ENCODE data around the gene C2orf81.

DNA sequence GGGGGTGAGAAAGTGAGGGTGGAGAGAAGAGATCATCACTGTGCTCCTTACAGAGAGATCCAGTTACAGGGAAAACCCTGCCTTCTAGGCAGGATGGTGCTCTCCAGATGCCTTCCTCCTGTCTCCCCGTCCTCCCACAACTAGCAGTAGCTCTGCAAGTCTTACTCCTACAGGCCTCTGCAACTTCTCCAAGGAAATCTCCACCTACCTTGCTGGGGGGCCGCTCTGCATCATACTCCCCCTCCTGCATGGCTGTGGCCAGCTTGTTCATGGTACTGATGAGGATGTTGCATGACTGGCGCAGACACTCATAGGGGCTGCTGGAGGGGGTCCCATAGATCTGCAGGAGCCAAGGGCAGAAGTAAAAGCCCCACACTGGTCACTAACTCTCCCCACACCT is 55.4 kb downstream of the C2orf81 start:
- TF ChIP-seq POLR2AphosphoS5 (IDR thresholded peaks at IDR 0.05) = no peak
- TF ChIP-seq, protein P1, sequence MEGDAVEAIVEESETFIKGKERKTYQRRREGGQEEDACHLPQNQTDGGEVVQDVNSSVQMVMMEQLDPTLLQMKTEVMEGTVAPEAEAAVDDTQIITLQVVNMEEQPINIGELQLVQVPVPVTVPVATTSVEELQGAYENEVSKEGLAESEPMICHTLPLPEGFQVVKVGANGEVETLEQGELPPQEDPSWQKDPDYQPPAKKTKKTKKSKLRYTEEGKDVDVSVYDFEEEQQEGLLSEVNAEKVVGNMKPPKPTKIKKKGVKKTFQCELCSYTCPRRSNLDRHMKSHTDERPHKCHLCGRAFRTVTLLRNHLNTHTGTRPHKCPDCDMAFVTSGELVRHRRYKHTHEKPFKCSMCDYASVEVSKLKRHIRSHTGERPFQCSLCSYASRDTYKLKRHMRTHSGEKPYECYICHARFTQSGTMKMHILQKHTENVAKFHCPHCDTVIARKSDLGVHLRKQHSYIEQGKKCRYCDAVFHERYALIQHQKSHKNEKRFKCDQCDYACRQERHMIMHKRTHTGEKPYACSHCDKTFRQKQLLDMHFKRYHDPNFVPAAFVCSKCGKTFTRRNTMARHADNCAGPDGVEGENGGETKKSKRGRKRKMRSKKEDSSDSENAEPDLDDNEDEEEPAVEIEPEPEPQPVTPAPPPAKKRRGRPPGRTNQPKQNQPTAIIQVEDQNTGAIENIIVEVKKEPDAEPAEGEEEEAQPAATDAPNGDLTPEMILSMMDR (IDR thresholded peaks at IDR 0.05) = no peak
- no peak for TF ChIP-seq EP300 (IDR thresholded peaks at IDR 0.05)
